HEK293 (cell line): ENCODE results near the gene RPS15.

Experiments
- CTCF ChIP-seq: fragments of 450-650 bp; formaldehyde crosslinking; IDR thresholded peaks from 2 replicates; pipeline ENCODE4 v1.5.1; 2016; ENCODE audit warnings: missing biosample characterization, missing genetic modification characterization
- HOXA7 ChIP-seq: sonication (generic); formaldehyde crosslinking; IDR thresholded peaks from 2 replicates; pipeline ENCODE4 v1.8.1; 2022; ENCODE audit warnings: missing genetic modification reagents, borderline replicate concordance
- MEIS1 ChIP-seq: sonication (generic); formaldehyde crosslinking; IDR thresholded peaks from 2 replicates; pipeline ENCODE4 v1.8.1; 2022; ENCODE audit warnings: missing genetic modification reagents, mild to moderate bottlenecking, borderline replicate concordance
- ZNF416 ChIP-seq: fragments of 450-650 bp; formaldehyde crosslinking; IDR thresholded peaks from 2 replicates; pipeline ENCODE4 v1.5.1; 2016; ENCODE audit warnings: missing biosample characterization, missing genetic modification characterization
- ZNF510 ChIP-seq: fragments of 450-650 bp; formaldehyde crosslinking; IDR thresholded peaks from 2 replicates; pipeline ENCODE4 v1.5.1; 2018; ENCODE audit warnings: mild to moderate bottlenecking, missing genetic modification characterization, missing biosample characterization; ENCODE audit not compliant: insufficient replicate concordance
- TF ChIP-seq, protein P1 (sequence below): fragments of 450-650 bp; formaldehyde crosslinking; conservative IDR thresholded peaks from 2 replicates; pipeline ENCODE4 v1.5.1; 2016; ENCODE audit warnings: low read depth, missing biosample characterization, missing genetic modification characterization

DNA sequence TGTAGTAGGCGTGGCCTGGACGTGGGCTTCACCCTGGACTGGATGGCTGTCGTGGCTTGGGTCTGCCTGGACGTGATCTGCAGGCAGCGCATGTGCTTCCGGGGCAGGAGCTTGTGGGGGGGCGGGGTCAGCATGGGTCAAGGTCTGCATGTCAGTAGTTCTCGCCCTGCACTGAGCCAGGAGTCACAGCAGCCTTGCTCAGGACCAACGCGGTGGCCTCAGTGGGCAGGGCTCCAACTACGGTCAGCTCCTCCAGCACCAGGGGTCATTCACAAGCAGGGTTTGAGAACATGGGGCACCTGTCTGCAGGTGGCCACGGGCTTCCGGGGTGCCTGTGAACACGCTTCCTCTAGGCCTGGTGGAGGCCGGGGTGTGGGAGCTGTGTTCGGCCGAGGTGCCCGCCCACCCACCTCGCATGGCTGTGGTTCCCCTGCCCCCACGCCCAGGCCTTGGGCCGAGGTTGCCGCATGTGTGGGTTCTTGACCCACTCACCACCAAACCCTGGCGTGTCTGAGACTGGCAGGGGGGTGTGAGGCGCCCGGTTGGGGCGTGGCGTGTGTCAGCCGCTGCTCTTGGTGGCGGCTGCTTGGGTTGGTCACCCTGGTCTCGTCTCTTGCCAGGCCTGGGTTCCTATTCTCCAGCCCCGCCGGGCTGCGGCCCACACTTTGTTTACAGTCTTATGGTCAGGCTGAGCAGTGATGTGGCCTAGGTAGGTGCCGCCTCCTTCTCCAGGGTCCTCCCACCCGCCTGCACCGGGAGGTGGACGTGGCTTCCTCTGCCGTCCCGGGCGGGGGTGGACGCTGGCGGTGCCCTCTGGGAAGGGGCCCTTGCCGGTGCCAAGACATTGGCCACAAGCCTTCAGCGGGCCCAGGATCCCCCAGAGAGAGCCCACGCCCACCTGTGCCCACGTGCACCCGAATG lies 4.8 kb upstream of the RPS15 start:
- TF ChIP-seq ZNF416 (tag by site-specific recombination) = no peak
- no peak for TF ChIP-seq HOXA7
- no peak for TF ChIP-seq ZNF510 (tag by site-specific recombination)
- TF ChIP-seq, protein P1, sequence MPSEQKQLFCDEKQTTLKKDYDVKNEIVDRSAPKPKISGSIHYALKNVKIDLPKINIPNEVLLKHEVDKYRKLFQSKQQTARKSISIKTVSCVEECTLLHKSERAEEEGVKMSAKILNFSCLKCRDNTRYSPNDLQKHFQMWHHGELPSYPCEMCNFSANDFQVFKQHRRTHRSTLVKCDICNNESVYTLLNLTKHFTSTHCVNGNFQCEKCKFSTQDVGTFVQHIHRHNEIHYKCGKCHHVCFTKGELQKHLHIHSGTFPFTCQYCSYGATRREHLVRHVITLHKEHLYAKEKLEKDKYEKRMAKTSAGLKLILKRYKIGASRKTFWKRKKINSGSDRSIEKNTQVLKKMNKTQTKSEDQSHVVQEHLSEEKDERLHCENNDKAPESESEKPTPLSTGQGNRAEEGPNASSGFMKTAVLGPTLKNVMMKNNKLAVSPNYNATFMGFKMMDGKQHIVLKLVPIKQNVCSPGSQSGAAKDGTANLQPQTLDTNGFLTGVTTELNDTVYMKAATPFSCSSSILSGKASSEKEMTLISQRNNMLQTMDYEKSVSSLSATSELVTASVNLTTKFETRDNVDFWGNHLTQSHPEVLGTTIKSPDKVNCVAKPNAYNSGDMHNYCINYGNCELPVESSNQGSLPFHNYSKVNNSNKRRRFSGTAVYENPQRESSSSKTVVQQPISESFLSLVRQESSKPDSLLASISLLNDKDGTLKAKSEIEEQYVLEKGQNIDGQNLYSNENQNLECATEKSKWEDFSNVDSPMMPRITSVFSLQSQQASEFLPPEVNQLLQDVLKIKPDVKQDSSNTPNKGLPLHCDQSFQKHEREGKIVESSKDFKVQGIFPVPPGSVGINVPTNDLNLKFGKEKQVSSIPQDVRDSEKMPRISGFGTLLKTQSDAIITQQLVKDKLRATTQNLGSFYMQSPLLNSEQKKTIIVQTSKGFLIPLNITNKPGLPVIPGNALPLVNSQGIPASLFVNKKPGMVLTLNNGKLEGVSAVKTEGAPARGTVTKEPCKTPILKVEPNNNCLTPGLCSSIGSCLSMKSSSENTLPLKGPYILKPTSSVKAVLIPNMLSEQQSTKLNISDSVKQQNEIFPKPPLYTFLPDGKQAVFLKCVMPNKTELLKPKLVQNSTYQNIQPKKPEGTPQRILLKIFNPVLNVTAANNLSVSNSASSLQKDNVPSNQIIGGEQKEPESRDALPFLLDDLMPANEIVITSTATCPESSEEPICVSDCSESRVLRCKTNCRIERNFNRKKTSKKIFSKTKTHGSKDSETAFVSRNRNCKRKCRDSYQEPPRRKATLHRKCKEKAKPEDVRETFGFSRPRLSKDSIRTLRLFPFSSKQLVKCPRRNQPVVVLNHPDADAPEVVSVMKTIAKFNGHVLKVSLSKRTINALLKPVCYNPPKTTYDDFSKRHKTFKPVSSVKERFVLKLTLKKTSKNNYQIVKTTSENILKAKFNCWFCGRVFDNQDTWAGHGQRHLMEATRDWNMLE = no peak
- TF ChIP-seq CTCF (tag by site-specific recombination) = no peak
- TF ChIP-seq MEIS1 = no peak
